ENCODE data around the gene HDAC5. TPM values are rescaled to one million over a fixed set of nuclear protein-coding genes. Genes with fewer than 3 reads are reported as not detected.

HDAC5 gene
- total RNA-seq, 2 donors from 2014 or later = 25.4 to 45.7 TPM

- Histone ChIP-seq H3K27ac (no peak overlapping the region), H3K36me3 (replicated peaks in 1 of 2; ENCODE audit: insufficient read depth in 1 of 2, low read depth in 2 of 2) (peaks cover 0 to 10% of the 10 kb centered on the region in 2 donors), H3K4me3 (no peak overlapping the region), H3K27me3 (no peaks in the 10 kb centered on the region), H3K4me1 (no peaks in the 10 kb centered on the region), H3K9me3 (no peaks in the 10 kb centered on the region)
- TF ChIP-seq CTCF (IDR thresholded peaks at IDR 0.05) (peak in 3 of 7 experiments; percentile 27 to 48 (median 45)), POLR2A (IDR thresholded peaks at IDR 0.05) (no peak)
- intact Hi-C loops (cut with DNase I) = no loop called here
- no peak for DNase-seq
- 77 to 80% methylated on average over 6 to 12 of the region's 12 CpGs for WGBS, 2 donors
- ATAC-seq = no peak
Measured at GRCh38 chr17:44083250-44083849, 40.1 kb downstream of the HDAC5 start.

GRCh38 chr17:44082256-44082927, 41.0 kb downstream of the HDAC5 start:
- DNase-seq (no peak), ATAC-seq (no peak)
- no peak for TF ChIP-seq CTCF (IDR thresholded peaks at IDR 0.05)
- TF ChIP-seq POLR2A (IDR thresholded peaks at IDR 0.05) = no peak
- Histone ChIP-seq H3K27ac (no peak overlapping the region), H3K36me3 (replicated peaks in 1 of 2; ENCODE audit: insufficient read depth in 1 of 2, low read depth in 2 of 2) (peaks cover 0 to 15% of the 10 kb centered on the region in 2 donors), H3K4me1 (no peaks in the 10 kb centered on the region), H3K4me3 (no peak overlapping the region), H3K27me3 (no peaks in the 10 kb centered on the region), H3K9me3 (no peaks in the 10 kb centered on the region)
- intact Hi-C loops (cut with DNase I) = no loop called here
- WGBS, 2 donors = 81 to 91% methylated on average over 19 to 21 of the region's 21 CpGs

GRCh38 chr17:44081681-44082080, 41.8 kb downstream of the HDAC5 start:
- WGBS, 2 donors = 85 to 95% methylated on average over 3 of the region's 3 CpGs
- Histone ChIP-seq H3K36me3 (replicated peaks in 1 of 2; ENCODE audit: insufficient read depth in 1 of 2, low read depth in 2 of 2) (peaks cover 0 to 15% of the 10 kb centered on the region in 2 donors), H3K27me3 (no peaks in the 10 kb centered on the region), H3K9me3 (no peaks in the 10 kb centered on the region), H3K27ac (no peak overlapping the region), H3K4me3 (no peak overlapping the region), H3K4me1 (no peaks in the 10 kb centered on the region)
- DNase-seq (no peak), ATAC-seq (no peak)
- TF ChIP-seq POLR2A (IDR thresholded peaks at IDR 0.05) = no peak
- no peak for TF ChIP-seq CTCF (IDR thresholded peaks at IDR 0.05)
- intact Hi-C loops (cut with DNase I) = no loop called here

- intact Hi-C loops (cut with DNase I) = no loop called here
- Histone ChIP-seq H3K27ac (no peak overlapping the region), H3K36me3 (replicated peaks in 1 of 2; ENCODE audit: insufficient read depth in 1 of 2, low read depth in 2 of 2) (peaks cover 0 to 17% of the 10 kb centered on the region in 2 donors), H3K9me3 (no peaks in the 10 kb centered on the region), H3K4me1 (no peaks in the 10 kb centered on the region), H3K4me3 (no peak overlapping the region), H3K27me3 (no peaks in the 10 kb centered on the region)
- TF ChIP-seq POLR2A (IDR thresholded peaks at IDR 0.05) (no peak), CTCF (IDR thresholded peaks at IDR 0.05) (no peak)
- ATAC-seq = no peak
- no peak for DNase-seq
- WGBS, 2 donors = 75 to 80% methylated on average over 7 to 18 of the region's 18 CpGs
Measured at GRCh38 chr17:44079877-44080821, 43.3 kb downstream of the HDAC5 start.

Data from body of pancreas (tissue), 4 donors.